ENCODE measurements around the gene SMARCB1. TPM values are rescaled to one million over a fixed set of nuclear protein-coding genes. Genes with fewer than 3 reads are reported as not detected.

Gene SMARCB1
- total RNA-seq, 4 donors from 2014 or later: 54.2 to 73.9 (median 61.3) TPM

GRCh38 chr22:23781065-23781464 lies 5.7 kb upstream of the SMARCB1 start:
- Histone ChIP-seq H3K27me3 (no peaks in the 10 kb centered on the region), H3K27ac (no peak overlapping the region), H3K36me3 (no peaks in the 10 kb centered on the region), H3K9me3 (no peaks in the 10 kb centered on the region), H3K4me3 (no peak overlapping the region), H3K4me1 (peaks cover 18% of the 10 kb centered on the region)
- DNase-seq (ENCODE audit: low spot score in 2 of 2): no peak
- TF ChIP-seq POLR2A (IDR thresholded peaks at IDR 0.05): no peak
- WGBS: 70% methylated on average over 15 of the region's 15 CpGs

- peaks cover 24% of the 10 kb centered on the region for H3K4me1 ChIP-seq
- H3K27me3 ChIP-seq: no peaks in the 10 kb centered on the region
- no peak overlapping the region for H3K27ac ChIP-seq
- 38% methylated on average over 14 of the region's 14 CpGs for WGBS
- DNase-seq (ENCODE audit: low spot score in 2 of 2): peak in 1 of 2 donors; percentile 75
- H3K9me3 ChIP-seq: no peaks in the 10 kb centered on the region
- TF ChIP-seq CTCF (IDR thresholded peaks at IDR 0.05) (no peak), POLR2AphosphoS5 (IDR thresholded peaks at IDR 0.05) (no peak), EP300 (IDR thresholded peaks at IDR 0.05) (no peak), POLR2A (IDR thresholded peaks at IDR 0.05) (no peak)
- H3K4me3 ChIP-seq: no peak overlapping the region
- H3K36me3 ChIP-seq: no peaks in the 10 kb centered on the region
Observed at GRCh38 chr22:23781511-23782183, 5.1 kb upstream of the SMARCB1 start.

- Histone ChIP-seq H3K9me3 (no peaks in the 10 kb centered on the region), H3K4me1 (peaks cover 25% of the 10 kb centered on the region), H3K27ac (no peak overlapping the region), H3K4me3 (no peak overlapping the region), H3K36me3 (no peaks in the 10 kb centered on the region), H3K27me3 (no peaks in the 10 kb centered on the region)
- 88% methylated on average over 13 of the region's 16 CpGs for WGBS
- DNase-seq (ENCODE audit: low spot score in 2 of 2): no peak
- no peak for TF ChIP-seq POLR2A (IDR thresholded peaks at IDR 0.05)
- TF ChIP-seq EP300 (IDR thresholded peaks at IDR 0.05): no peak
- TF ChIP-seq CTCF (IDR thresholded peaks at IDR 0.05): no peak
- TF ChIP-seq POLR2AphosphoS5 (IDR thresholded peaks at IDR 0.05): no peak
Observed at GRCh38 chr22:23782252-23782651, 4.5 kb upstream of the SMARCB1 start.

- Histone ChIP-seq H3K4me1 (peaks cover 27% of the 10 kb centered on the region), H3K27ac (no peak overlapping the region), H3K9me3 (no peaks in the 10 kb centered on the region), H3K4me3 (no peak overlapping the region), H3K27me3 (no peaks in the 10 kb centered on the region), H3K36me3 (no peaks in the 10 kb centered on the region)
- TF ChIP-seq POLR2A (IDR thresholded peaks at IDR 0.05) (no peak), POLR2AphosphoS5 (IDR thresholded peaks at IDR 0.05) (no peak), EP300 (IDR thresholded peaks at IDR 0.05) (no peak), CTCF (IDR thresholded peaks at IDR 0.05) (no peak)
- WGBS: 100% methylated on average over 1 of the region's 1 CpG
- no peak for DNase-seq (ENCODE audit: low spot score in 2 of 2)
Observed at GRCh38 chr22:23782703-23783102, 4.1 kb upstream of the SMARCB1 start.

GRCh38 chr22:23783265-23784150 lies 3.3 kb upstream of the SMARCB1 start:
- Histone ChIP-seq H3K4me1 (peaks cover 35% of the 10 kb centered on the region), H3K36me3 (no peaks in the 10 kb centered on the region), H3K4me3 (no peak overlapping the region), H3K27ac (no peak overlapping the region), H3K9me3 (no peaks in the 10 kb centered on the region), H3K27me3 (no peaks in the 10 kb centered on the region)
- 73% methylated on average over 6 of the region's 15 CpGs for WGBS
- no peak for DNase-seq (ENCODE audit: low spot score in 2 of 2)
- no peak for TF ChIP-seq POLR2A (IDR thresholded peaks at IDR 0.05)

GRCh38 chr22:23784215-23784732 lies 2.5 kb upstream of the SMARCB1 start:
- DNase-seq (ENCODE audit: low spot score in 2 of 2): no peak
- WGBS: 88% methylated on average over 8 of the region's 8 CpGs
- no peak overlapping the region for H3K27ac ChIP-seq
- no peaks in the 10 kb centered on the region for H3K27me3 ChIP-seq
- H3K4me3 ChIP-seq: no peak overlapping the region
- H3K36me3 ChIP-seq: no peaks in the 10 kb centered on the region
- H3K9me3 ChIP-seq: no peaks in the 10 kb centered on the region
- TF ChIP-seq CTCF (IDR thresholded peaks at IDR 0.05): no peak
- no peak for TF ChIP-seq POLR2AphosphoS5 (IDR thresholded peaks at IDR 0.05)
- no peak for TF ChIP-seq POLR2A (IDR thresholded peaks at IDR 0.05)
- no peak for TF ChIP-seq EP300 (IDR thresholded peaks at IDR 0.05)
- H3K4me1 ChIP-seq: peaks cover 43% of the 10 kb centered on the region
